WTC11 (cell line): ENCODE measurements around the gene DHFR2. TPM values are rescaled to one million over a fixed set of nuclear protein-coding genes. Genes with fewer than 3 reads are reported as not detected.

Experiments used
- ATAC-seq: fragments of 200-7000 bp; cut with Tn5 transposase; 2 replicates; pipeline ENCODE4 v1.10.0; 2021; ENCODE audit warnings: mild to moderate bottlenecking, moderate library complexity
- Bru-seq: library from RNA; stranded (reverse); fragments of 400-500 nt; gene quantifications from one replicate; lab custom pipeline; 2021; lab: Mats Ljungman, UMichigan
- CTCF ChIA-PET: fragments of 300-600 bp; sonication (Branson Sonifier 250); formaldehyde crosslinking; loops from one replicate; lab custom pipeline; 2021; ENCODE audit warnings: antibody characterized with exemption; lab: Charles Lee
- POLR2A ChIA-PET: fragments of 350-600 bp; sonication (Branson Sonifier 250); formaldehyde crosslinking; loops from one replicate; lab custom pipeline; 2021; ENCODE audit warnings: antibody characterized with exemption; lab: Charles Lee
- DNase-seq: peaks from one replicate; pipeline ENCODE4 v3.0.0; 2021; ENCODE audit warnings: low spot score
- H3K27ac Mint-ChIP-seq: 2 replicates; pipeline ENCODE4 v1.8.0; 2021; ENCODE audit warnings: mixed read lengths
- H3K27me3 Mint-ChIP-seq: 2 replicates; pipeline ENCODE4 v1.8.0; 2021; ENCODE audit warnings: low read depth, mild to moderate bottlenecking, moderate library complexity, mixed read lengths
- H3K36me3 Mint-ChIP-seq: 2 replicates; pipeline ENCODE4 v1.8.0; 2021; ENCODE audit warnings: mixed read lengths
- H3K4me1 Mint-ChIP-seq: 2 replicates; pipeline ENCODE4 v1.8.0; 2022; ENCODE audit warnings: mixed read lengths
- H3K4me3 Mint-ChIP-seq: 2 replicates; pipeline ENCODE4 v1.8.0; 2021; ENCODE audit warnings: mild to moderate bottlenecking, moderate library complexity, mixed read lengths
- H3K9me3 Mint-ChIP-seq: 2 replicates; pipeline ENCODE4 v1.8.0; 2021; ENCODE audit warnings: mixed read lengths
- ARID4B ChIP-seq: sonication (generic); formaldehyde crosslinking; IDR thresholded peaks from 2 replicates; pipeline ENCODE4 v1.8.0; 2023; ENCODE audit warnings: missing genetic modification reagents, mild to moderate bottlenecking, borderline replicate concordance
- CTCF ChIP-seq: fragments of 200-600 bp; IDR thresholded peaks from 2 replicates; pipeline ENCODE4 v1.8.0; 2022; ENCODE audit warnings: antibody characterized with exemption
- FOXJ3 ChIP-seq: sonication (generic); formaldehyde crosslinking; IDR thresholded peaks from 2 replicates; pipeline ENCODE4 v1.9.0; 2021; ENCODE audit warnings: missing genetic modification reagents, mild to moderate bottlenecking, borderline replicate concordance
- HMGXB4 ChIP-seq: sonication (generic); formaldehyde crosslinking; IDR thresholded peaks from 2 replicates; pipeline ENCODE4 v1.8.1; 2023; ENCODE audit warnings: mild to moderate bottlenecking, moderate library complexity, missing genetic modification reagents
- PRDM15 ChIP-seq: sonication (generic); formaldehyde crosslinking; IDR thresholded peaks from 2 replicates; pipeline ENCODE4 v1.8.0; 2022; ENCODE audit warnings: missing genetic modification reagents
- RELA ChIP-seq: sonication (generic); formaldehyde crosslinking; IDR thresholded peaks from 2 replicates; pipeline ENCODE4 v1.8.1; 2022; ENCODE audit warnings: missing genetic modification reagents, mild to moderate bottlenecking, borderline replicate concordance
- STAT6 ChIP-seq: sonication (generic); formaldehyde crosslinking; conservative IDR thresholded peaks from 2 replicates; pipeline ENCODE4 v1.8.1; 2023; ENCODE audit warnings: mild to moderate bottlenecking, low read depth, missing genetic modification reagents, moderate library complexity
- ZBTB21 ChIP-seq: sonication (generic); formaldehyde crosslinking; IDR thresholded peaks from 2 replicates; pipeline ENCODE4 v1.8.1; 2023; ENCODE audit warnings: mild to moderate bottlenecking, missing genetic modification reagents, borderline replicate concordance
- ZNF263 ChIP-seq: sonication (generic); formaldehyde crosslinking; IDR thresholded peaks from 2 replicates; pipeline ENCODE4 v1.8.1; 2022; ENCODE audit warnings: low read depth, mild to moderate bottlenecking, moderate library complexity, missing genetic modification reagents
- ZNF512 ChIP-seq: sonication (generic); formaldehyde crosslinking; IDR thresholded peaks from 2 replicates; pipeline ENCODE4 v1.8.1; 2022; ENCODE audit warnings: missing genetic modification reagents, borderline replicate concordance
- ZNF532 ChIP-seq: fragments of 250-450 bp; sonication (Bioruptor Pico); IDR thresholded peaks from 2 replicates; pipeline ENCODE4 v1.9.0; 2021; ENCODE audit warnings: mild to moderate bottlenecking, borderline replicate concordance
- ZNF671 ChIP-seq: fragments of 250-450 bp; sonication (Bioruptor Pico); IDR thresholded peaks from 2 replicates; pipeline ENCODE4 v1.8.0; 2021; ENCODE audit warnings: mild to moderate bottlenecking
- long read RNA-seq, 3 experiments: library from RNA in 1 of 3; library from capped mRNA in 1 of 3; library from polyadenylated mRNA in 1 of 3; unstranded in 2 of 3; stranded (forward) in 1 of 3; transcript quantifications; one replicate each; pipeline ENCODE4 v2.0.0, GENCODE V29; 2021
- total RNA-seq: library from RNA; stranded (reverse); gene quantifications from 3 replicates; pipeline ENCODE4 v1.2.3, GENCODE V29; 2021

Gene DHFR2
- total RNA-seq (2.6 to 2.8 TPM (median 2.7 TPM) in 3 replicates), Bru-seq, nascent RNA (percentile 73 among the genes with signal in this experiment)
- long read RNA-seq, experiment 1, partial matches to known transcripts = 0 of 4 reads
- long read RNA-seq, experiment 1, other reads (novel, unspliced or antisense) = 3 of 4 reads
- long read RNA-seq, experiment 2, partial matches to known transcripts = 0 of 5 reads
- long read RNA-seq, experiment 2, other reads (novel, unspliced or antisense) = 1 of 5 reads
- long read RNA-seq, experiment 3 = 0 reads

GRCh38 chr3:94062513-94063404, at the start of gene DHFR2, which contains the start of gene NSUN3:
Gene DHFR2 (minus strand): TSS chr3:94062916. CDS start chr3:94061511, 1,405 bp downstream.
Gene NSUN3 (plus strand): TSS chr3:94063061. CDS start chr3:94063127, 66 bp downstream.
- Mint-ChIP-seq H3K36me3 (peaks cover 2% of the 10 kb centered on the region; the same call in 1 of the 2 replicates), H3K9me3 (no peaks in the 10 kb centered on the region), H3K27ac (peak within 1 kb of the TSS; percentile 99), H3K4me1 (peaks cover 11% of the 10 kb centered on the region), H3K27me3 (no peaks in the 10 kb centered on the region), H3K4me3 (peak within 1 kb of the TSS; percentile 97)
- DNase-seq (peak; percentile 88), ATAC-seq (peak; percentile 96)
- POLR2A ChIA-PET = interaction anchor here (0.6 to 1.2 kb wide), 2 partner anchors 32 to 83 kb away, joined by 3 read pairs; partner anchors contain the start of gene ARL13B
- CTCF ChIA-PET = interaction anchor here (0.9 to 1.8 kb wide), 4 partner anchors 25 to 89 kb away, joined by 3 to 6 read pairs (median 3); partner anchors contain the start of gene PROS1
- TF ChIP-seq PRDM15 (no peak), ZNF532 (CRISPR knock-in tag) (no peak), ZBTB21 (no peak), ZNF671 (CRISPR knock-in tag) (no peak), RELA (no peak), FOXJ3 (CRISPR knock-in tag) (no peak), STAT6 (no peak), CTCF (no peak), ZNF263 (CRISPR knock-in tag) (no peak), ARID4B (CRISPR knock-in tag) (no peak), ZNF512 (no peak), HMGXB4 (CRISPR knock-in tag) (no peak)
